ENCODE results near the gene TSC22D3.

TSC22D3 gene

GRCh38 chrX:107684956-107685385 is 90.6 kb downstream of the TSC22D3 start:
- peak; percentile 97 for DNase-seq (ENCODE audit: low read depth)
- peak; percentile 72 for TF ChIP-seq MYC (IDR thresholded peaks at IDR 0.05; ENCODE audit: low read depth, low read length)
- TF ChIP-seq POLR2A (IDR thresholded peaks at IDR 0.05; ENCODE audit: extremely low read depth, insufficient read length): peak; percentile 29
- peak; percentile 84 for TF ChIP-seq MAX (IDR thresholded peaks at IDR 0.05; ENCODE audit: low read depth, low read length)
- no peak for TF ChIP-seq CTCF (IDR thresholded peaks at IDR 0.05; ENCODE audit: low read depth, low read length)
- H3K4me3 ChIP-seq (ENCODE audit: low read depth, low read length): no peak overlapping the region

GRCh38 chrX:107683931-107684330 is 91.7 kb downstream of the TSC22D3 start:
- DNase-seq (ENCODE audit: low read depth): no peak
- H3K4me3 ChIP-seq (ENCODE audit: low read depth, low read length): no peak overlapping the region
- TF ChIP-seq CTCF (IDR thresholded peaks at IDR 0.05; ENCODE audit: low read depth, low read length) (no peak), MYC (IDR thresholded peaks at IDR 0.05; ENCODE audit: low read depth, low read length) (no peak), POLR2A (IDR thresholded peaks at IDR 0.05; ENCODE audit: extremely low read depth, insufficient read length) (no peak), MAX (IDR thresholded peaks at IDR 0.05; ENCODE audit: low read depth, low read length) (no peak)

- DNase-seq (ENCODE audit: low read depth): no peak
- no peak overlapping the region for H3K4me3 ChIP-seq (ENCODE audit: low read depth, low read length)
- no peak for TF ChIP-seq POLR2A (IDR thresholded peaks at IDR 0.05; ENCODE audit: extremely low read depth, insufficient read length)
- no peak for TF ChIP-seq CTCF (IDR thresholded peaks at IDR 0.05; ENCODE audit: low read depth, low read length)
- TF ChIP-seq MYC (IDR thresholded peaks at IDR 0.05; ENCODE audit: low read depth, low read length): no peak
- TF ChIP-seq MAX (IDR thresholded peaks at IDR 0.05; ENCODE audit: low read depth, low read length): no peak
These were observed 92.3 kb downstream of the TSC22D3 start for GRCh38 chrX:107683124-107683895.

GRCh38 chrX:107682256-107682655 is 93.3 kb downstream of the TSC22D3 start:
- no peak for TF ChIP-seq MAX (IDR thresholded peaks at IDR 0.05; ENCODE audit: low read depth, low read length)
- no peak overlapping the region for H3K4me3 ChIP-seq (ENCODE audit: low read depth, low read length)
- no peak for DNase-seq (ENCODE audit: low read depth)

- peak; percentile 91 for DNase-seq (ENCODE audit: low read depth)
- TF ChIP-seq CTCF (IDR thresholded peaks at IDR 0.05; ENCODE audit: low read depth, low read length): no peak
- TF ChIP-seq POLR2A (IDR thresholded peaks at IDR 0.05; ENCODE audit: extremely low read depth, insufficient read length): peak; percentile 22
- TF ChIP-seq MYC (IDR thresholded peaks at IDR 0.05; ENCODE audit: low read depth, low read length): peak; percentile 95
- TF ChIP-seq MAX (IDR thresholded peaks at IDR 0.05; ENCODE audit: low read depth, low read length): peak; percentile 97
- H3K4me3 ChIP-seq (ENCODE audit: low read depth, low read length): no peak overlapping the region
These were observed 96.4 kb downstream of the TSC22D3 start for GRCh38 chrX:107678957-107679740.

- TF ChIP-seq MAX (IDR thresholded peaks at IDR 0.05; ENCODE audit: low read depth, low read length): no peak
- TF ChIP-seq POLR2A (IDR thresholded peaks at IDR 0.05; ENCODE audit: extremely low read depth, insufficient read length): no peak
- no peak for TF ChIP-seq CTCF (IDR thresholded peaks at IDR 0.05; ENCODE audit: low read depth, low read length)
- no peak overlapping the region for H3K4me3 ChIP-seq (ENCODE audit: low read depth, low read length)
- DNase-seq (ENCODE audit: low read depth): peak; percentile 34
These were observed 97.7 kb downstream of the TSC22D3 start for GRCh38 chrX:107677909-107678308.
